ENCODE results near the gene ASAP3. TPM values are rescaled to one million over a fixed set of nuclear protein-coding genes. Genes with fewer than 3 reads are reported as not detected.

ASAP3 gene
- total and polyA plus RNA-seq, 2 of the 13 experiments (the other 11 are each of a cell fraction or from before 2014, with no cell fraction given), result 32.6 to 37.0 TPM

GRCh38 chr1:23524163-23524562 lies 40.2 kb upstream of the ASAP3 start (continued):
- no peak for TF ChIP-seq HIC2 (CRISPR knock-in tag; IDR thresholded peaks at IDR 0.05; ENCODE audit: low read depth)
- no peak for TF ChIP-seq ZNF34 (CRISPR knock-in tag; IDR thresholded peaks at IDR 0.05; ENCODE audit: borderline replicate concordance)
- no peak for TF ChIP-seq ZNF350 (CRISPR knock-in tag; IDR thresholded peaks at IDR 0.05; ENCODE audit: borderline replicate concordance, low read depth)
- TF ChIP-seq ZNF331 (CRISPR knock-in tag; IDR thresholded peaks at IDR 0.05), result no peak
- no peak for TF ChIP-seq FOXO1 (CRISPR knock-in tag; IDR thresholded peaks at IDR 0.05)
- no peak for TF ChIP-seq ADNP (CRISPR knock-in tag; IDR thresholded peaks at IDR 0.05)
- no peak for TF ChIP-seq ATF7-NPFF (CRISPR knock-in tag; IDR thresholded peaks at IDR 0.05; ENCODE audit: low read depth)
- no peak for TF ChIP-seq TCF7 (IDR thresholded peaks at IDR 0.05; ENCODE audit: low read depth)
- TF ChIP-seq TEF (CRISPR knock-in tag; IDR thresholded peaks at IDR 0.05), result no peak
- TF ChIP-seq CENPX (CRISPR knock-in tag; IDR thresholded peaks at IDR 0.05), result no peak
- TF ChIP-seq PRDM15 (CRISPR knock-in tag; IDR thresholded peaks at IDR 0.05), result no peak
- no peak for TF ChIP-seq ARNT (IDR thresholded peaks at IDR 0.05)
- TF ChIP-seq ZBTB39 (CRISPR knock-in tag; IDR thresholded peaks at IDR 0.05), result no peak
- no peak for TF ChIP-seq MZF1 (CRISPR knock-in tag; IDR thresholded peaks at IDR 0.05; ENCODE audit: borderline replicate concordance)

All from HepG2 (cell line).